ENCODE measurements around the gene LTF. TPM values are rescaled to one million over a fixed set of nuclear protein-coding genes. Genes with fewer than 3 reads are reported as not detected.
"Not testable (repeated sequence)": the region's sequence is repeated elsewhere in the genome, so short reads cannot be mapped to it uniquely, and the experiment has no call there.

The LTF gene
- total RNA-seq, 1 donor from 2014 or later = not detected

DNA sequence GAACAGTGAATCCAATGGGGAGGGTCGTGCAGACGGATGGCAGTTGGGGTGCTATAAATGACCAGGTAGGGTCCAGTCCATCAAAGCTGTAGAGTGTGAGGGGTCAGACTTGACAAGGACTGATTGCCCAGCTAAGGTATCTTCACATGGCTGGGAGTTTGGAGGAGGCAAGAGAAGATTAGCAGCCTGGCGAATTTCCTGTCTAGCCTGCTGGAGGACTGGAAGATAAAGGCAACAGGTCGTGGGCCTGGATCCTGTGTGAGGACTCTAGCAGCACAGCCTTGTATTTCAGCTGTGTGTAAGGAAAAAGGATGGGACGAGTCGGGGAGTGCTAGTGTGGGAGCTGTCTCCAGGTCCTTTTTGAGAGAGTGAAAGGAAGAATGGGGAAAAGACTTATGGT, 75.4 kb downstream of the LTF start:
- POLR2A ChIA-PET = no interaction called here
- ATAC-seq (ENCODE audit: low read depth) = no peak
- TF ChIP-seq, protein P1, sequence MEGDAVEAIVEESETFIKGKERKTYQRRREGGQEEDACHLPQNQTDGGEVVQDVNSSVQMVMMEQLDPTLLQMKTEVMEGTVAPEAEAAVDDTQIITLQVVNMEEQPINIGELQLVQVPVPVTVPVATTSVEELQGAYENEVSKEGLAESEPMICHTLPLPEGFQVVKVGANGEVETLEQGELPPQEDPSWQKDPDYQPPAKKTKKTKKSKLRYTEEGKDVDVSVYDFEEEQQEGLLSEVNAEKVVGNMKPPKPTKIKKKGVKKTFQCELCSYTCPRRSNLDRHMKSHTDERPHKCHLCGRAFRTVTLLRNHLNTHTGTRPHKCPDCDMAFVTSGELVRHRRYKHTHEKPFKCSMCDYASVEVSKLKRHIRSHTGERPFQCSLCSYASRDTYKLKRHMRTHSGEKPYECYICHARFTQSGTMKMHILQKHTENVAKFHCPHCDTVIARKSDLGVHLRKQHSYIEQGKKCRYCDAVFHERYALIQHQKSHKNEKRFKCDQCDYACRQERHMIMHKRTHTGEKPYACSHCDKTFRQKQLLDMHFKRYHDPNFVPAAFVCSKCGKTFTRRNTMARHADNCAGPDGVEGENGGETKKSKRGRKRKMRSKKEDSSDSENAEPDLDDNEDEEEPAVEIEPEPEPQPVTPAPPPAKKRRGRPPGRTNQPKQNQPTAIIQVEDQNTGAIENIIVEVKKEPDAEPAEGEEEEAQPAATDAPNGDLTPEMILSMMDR (IDR thresholded peaks at IDR 0.05) = no peak
- Mint-ChIP-seq H3K36me3 (ENCODE audit: low read depth) (no peaks in the 10 kb centered on the region), H3K27me3 (no peaks in the 10 kb centered on the region), H3K27ac (no peak overlapping the region), H3K4me3 (no peak overlapping the region), H3K4me1 (peaks cover 16% of the 10 kb centered on the region), H3K9me3 (no peaks in the 10 kb centered on the region)
- CTCF ChIA-PET = no interaction called here
- no peak for DNase-seq
- intact Hi-C loops (cut with micrococcal nuclease) = no loop called here

DNA sequence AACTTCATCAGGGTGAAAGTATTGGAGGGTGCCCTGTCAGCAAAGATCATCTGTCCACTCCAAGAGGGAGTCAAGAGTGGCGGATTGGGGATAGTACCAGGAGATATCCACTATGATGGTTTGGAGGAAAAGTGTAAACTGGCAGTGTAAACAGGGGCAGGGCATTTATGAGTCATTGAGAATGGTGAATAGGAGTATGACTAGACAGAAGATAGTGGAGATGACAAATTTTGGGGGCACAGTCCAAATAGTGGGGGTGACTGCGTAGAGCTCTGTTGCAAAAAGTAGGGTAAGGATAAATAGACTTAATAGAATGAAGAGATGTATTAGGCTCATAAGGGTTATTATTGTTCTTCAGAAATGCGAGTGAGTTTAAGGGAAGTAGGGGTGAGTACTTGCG, 75.9 kb downstream of the LTF start:
- H3K4me3 Mint-ChIP-seq; ATAC-seq (ENCODE audit: low read depth); H3K27ac Mint-ChIP-seq; POLR2A ChIA-PET; H3K36me3 Mint-ChIP-seq (ENCODE audit: low read depth); H3K27me3 Mint-ChIP-seq; CTCF ChIA-PET; H3K9me3 Mint-ChIP-seq; DNase-seq; intact Hi-C loops (cut with micrococcal nuclease): not testable (repeated sequence)
- H3K4me1 Mint-ChIP-seq = peaks cover 21% of the 10 kb centered on the region

DNA sequence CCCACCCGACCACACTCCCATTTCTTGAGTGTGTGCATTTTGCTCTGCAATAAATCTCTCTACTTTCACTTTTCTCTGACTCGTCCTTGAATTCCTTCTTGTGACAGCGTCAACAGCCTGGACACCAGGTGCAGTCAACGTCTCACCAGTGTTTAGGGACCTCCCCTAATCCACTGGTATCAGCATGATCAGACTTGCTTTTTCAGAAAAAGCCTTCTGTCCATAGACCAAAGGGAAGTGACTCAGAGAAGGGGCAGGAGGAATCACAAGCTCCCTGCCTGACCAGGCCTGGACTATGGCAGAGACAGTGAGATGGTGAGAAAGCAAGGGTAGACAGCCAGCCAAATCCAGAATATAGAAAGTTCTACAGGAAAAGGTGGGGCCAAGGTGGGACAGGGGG, 78.5 kb downstream of the LTF start:
- TF ChIP-seq, protein P1 (IDR thresholded peaks at IDR 0.05) = no peak
- Mint-ChIP-seq H3K27me3 (no peaks in the 10 kb centered on the region), H3K36me3 (ENCODE audit: low read depth) (no peaks in the 10 kb centered on the region), H3K9me3 (no peaks in the 10 kb centered on the region), H3K4me3 (no peak overlapping the region), H3K4me1 (peaks cover 38% of the 10 kb centered on the region), H3K27ac (no peak overlapping the region)
- POLR2A ChIA-PET = no interaction called here
- intact Hi-C loops (cut with micrococcal nuclease) = no loop called here
- ATAC-seq (ENCODE audit: low read depth) = no peak
- no peak for DNase-seq
- CTCF ChIA-PET = no interaction called here

Other genes with a start within 250 kb of the LTF start
- gene CCR3, start 222.4 kb downstream of the LTF start, total RNA-seq = not detected in 2 replicates
- gene CCR2, start 110.8 kb downstream of the LTF start, total RNA-seq = 0.16 and 0.29 TPM in 2 replicates
- 0.27 and 0.55 TPM in 2 replicates for gene CCR5, start 94.0 kb downstream of the LTF start, total RNA-seq
- gene CCRL2, start 57.6 kb downstream of the LTF start, total RNA-seq = 1.9 TPM in 2 replicates
- gene RTP3, start 33.1 kb upstream of the LTF start, total RNA-seq = not detected in 2 replicates
- not detected in 2 replicates for gene LRRC2, start 101.4 kb upstream of the LTF start, total RNA-seq
- gene FAM240A, start 147.6 kb upstream of the LTF start, total RNA-seq = not detected in 2 replicates
- gene ALS2CL, start 228.8 kb upstream of the LTF start, total RNA-seq = 1.6 and 1.8 TPM in 2 replicates
- gene TMIE, start 236.5 kb upstream of the LTF start, total RNA-seq = 0.39 and 0.44 TPM in 2 replicates

All from activated B cell treated with CpG ODN at 0.5 μM for 24 hours (primary cell).